Fibroblast of skin of left quadriceps (primary cell): Measurements from ENCODE around the gene KRTAP25-1.

Experiments used
- DNase-seq, 2 experiments: peaks; one replicate each; pipeline ENCODE4 v3.0.0-alpha.2; 2013; ENCODE audit warnings: low read depth in 2 of 2

Gene KRTAP25-1

DNA sequence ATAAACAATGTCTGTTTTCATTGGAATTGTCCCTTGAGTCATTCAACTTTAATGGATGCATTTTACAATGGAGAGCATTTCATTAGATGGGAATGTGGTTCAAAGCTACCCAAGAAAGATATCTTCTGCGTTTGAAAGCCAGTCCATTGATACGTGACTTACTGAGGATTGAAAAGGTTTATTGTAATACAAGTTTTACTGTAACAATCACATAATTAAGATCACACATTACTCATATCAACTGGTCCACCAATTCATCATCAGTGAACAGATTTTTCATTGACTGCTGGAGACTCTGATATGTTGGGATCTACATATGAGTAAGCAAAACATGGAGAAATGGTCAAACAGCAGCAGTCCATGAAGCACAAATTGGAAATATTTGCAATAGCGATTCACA, 39.4 kb downstream of the KRTAP25-1 start:
- DNase-seq = no peak

DNA sequence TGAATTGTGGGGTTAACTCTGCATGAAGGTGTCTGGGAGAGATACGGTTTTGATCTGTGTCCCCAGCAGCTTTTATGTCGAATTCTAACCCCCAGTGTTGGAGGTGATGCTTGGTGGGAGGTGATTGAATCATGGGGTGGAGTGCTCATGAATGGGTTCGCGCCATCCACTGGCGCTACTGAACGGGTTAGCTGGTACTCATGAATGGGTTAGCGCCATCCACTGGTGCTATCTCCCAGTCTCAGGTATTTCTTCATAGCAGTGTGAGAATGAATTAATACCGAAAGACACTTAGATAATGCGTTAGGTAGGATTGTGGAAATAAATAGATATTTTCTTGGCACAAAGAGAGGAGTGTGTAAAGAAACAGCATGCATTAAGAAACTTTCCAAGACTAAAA, 40.5 kb downstream of the KRTAP25-1 start:
- no peak for DNase-seq

GRCh38 chr21:30245061-30245460, 44.3 kb downstream of the KRTAP25-1 start:
- DNase-seq = no peak

- DNase-seq = no peak
Measured at GRCh38 chr21:30243691-30244090, 45.6 kb downstream of the KRTAP25-1 start.

DNA sequence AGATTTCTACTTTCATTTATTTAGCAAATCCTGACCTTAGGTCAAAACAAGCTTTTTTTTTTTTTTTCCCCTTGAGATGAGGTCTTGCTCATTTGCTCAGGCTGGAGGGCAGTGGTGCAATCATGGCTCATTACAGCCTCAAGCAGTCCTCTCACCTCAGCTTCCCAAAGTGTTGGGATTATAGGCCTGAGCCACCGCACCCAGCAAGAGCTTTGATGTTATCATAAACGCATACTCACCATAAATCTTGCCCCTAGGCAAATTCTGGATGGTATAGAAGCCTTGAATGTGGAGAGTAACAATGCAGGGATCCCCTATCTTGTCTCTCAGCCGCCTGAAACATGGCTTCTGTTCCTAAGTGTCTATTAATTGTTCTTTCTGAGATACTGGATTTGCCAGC, 48.7 kb downstream of the KRTAP25-1 start:
- DNase-seq = no peak
